Testis (tissue), 2 donors: ENCODE results near the gene DIDO1.

Source experiments
- POLR2A ChIP-seq: fragments of 450-650 bp; IDR thresholded peaks from one replicate; pipeline ENCODE4 v1.6.1; 2017; ENCODE audit warnings: antibody characterized with exemption, mild to moderate bottlenecking, moderate library complexity
- TF ChIP-seq, protein P1 (sequence below), 3 experiments: fragments of 450-650 bp in 2 of 3; fragments of 200-600 bp in 1 of 3; sonication (generic) in 1 of 3; IDR thresholded peaks; one replicate each; pipeline ENCODE4 v1.5.1; 2016 to 2019; ENCODE audit warnings: antibody characterized with exemption in 3 of 3, mild to moderate bottlenecking in 2 of 3, moderate library complexity in 1 of 3

DNA sequence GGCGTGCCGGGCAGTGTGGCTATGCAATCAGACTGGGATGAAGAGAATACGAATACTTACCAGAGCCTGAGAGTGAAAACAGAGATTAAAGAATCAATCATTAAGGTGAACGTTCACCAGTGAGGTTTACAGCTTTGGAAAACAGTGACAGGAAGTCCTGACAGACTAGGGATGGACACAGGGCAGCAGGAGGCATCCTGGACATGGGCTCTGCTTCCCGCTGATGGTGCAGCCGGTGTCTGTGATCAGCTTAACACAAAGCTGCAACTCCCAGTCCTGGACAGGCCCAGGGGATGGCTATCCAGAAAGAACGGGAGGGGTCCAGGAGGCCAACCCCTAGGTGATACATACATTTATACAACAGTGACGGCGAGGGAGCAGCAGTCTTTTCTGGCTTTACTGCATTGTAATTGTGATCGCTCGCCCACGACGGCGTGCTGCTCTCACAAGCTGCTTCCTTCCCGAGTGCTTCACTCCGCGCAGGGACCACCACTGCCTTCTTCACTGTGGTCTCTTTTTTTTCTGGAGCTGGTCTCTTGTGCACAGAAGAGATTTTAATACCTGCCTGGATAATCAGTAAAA lies 20.7 kb downstream of the DIDO1 start:
- TF ChIP-seq, protein P1, sequence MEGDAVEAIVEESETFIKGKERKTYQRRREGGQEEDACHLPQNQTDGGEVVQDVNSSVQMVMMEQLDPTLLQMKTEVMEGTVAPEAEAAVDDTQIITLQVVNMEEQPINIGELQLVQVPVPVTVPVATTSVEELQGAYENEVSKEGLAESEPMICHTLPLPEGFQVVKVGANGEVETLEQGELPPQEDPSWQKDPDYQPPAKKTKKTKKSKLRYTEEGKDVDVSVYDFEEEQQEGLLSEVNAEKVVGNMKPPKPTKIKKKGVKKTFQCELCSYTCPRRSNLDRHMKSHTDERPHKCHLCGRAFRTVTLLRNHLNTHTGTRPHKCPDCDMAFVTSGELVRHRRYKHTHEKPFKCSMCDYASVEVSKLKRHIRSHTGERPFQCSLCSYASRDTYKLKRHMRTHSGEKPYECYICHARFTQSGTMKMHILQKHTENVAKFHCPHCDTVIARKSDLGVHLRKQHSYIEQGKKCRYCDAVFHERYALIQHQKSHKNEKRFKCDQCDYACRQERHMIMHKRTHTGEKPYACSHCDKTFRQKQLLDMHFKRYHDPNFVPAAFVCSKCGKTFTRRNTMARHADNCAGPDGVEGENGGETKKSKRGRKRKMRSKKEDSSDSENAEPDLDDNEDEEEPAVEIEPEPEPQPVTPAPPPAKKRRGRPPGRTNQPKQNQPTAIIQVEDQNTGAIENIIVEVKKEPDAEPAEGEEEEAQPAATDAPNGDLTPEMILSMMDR (IDR thresholded peaks at IDR 0.05) = no peak
- TF ChIP-seq POLR2A = no peak
